ENCODE measurements around the gene TRPV2.

- TF ChIP-seq CTCF (IDR thresholded peaks at IDR 0.05), result no peak
- TF ChIP-seq POLR2A (IDR thresholded peaks at IDR 0.05), result no peak
Measured at GRCh38 chr17:16438173-16438556, 22.8 kb downstream of the TRPV2 start.
